Astrocyte of the spinal cord (primary cell): ENCODE data around the gene EFHD2.

Experiments
- DNase-seq: peaks from one replicate; pipeline ENCODE4 v3.0.0; 2011; ENCODE audit warnings: low read depth, low spot score
- H3K4me3 ChIP-seq: 2 replicates; pipeline ENCODE4 v1.5.1; 2011; ENCODE audit warnings: low read depth, mild to moderate bottlenecking, low read length, moderate library complexity
- in situ Hi-C: cut with HindIII; loops from 2 replicates; pipeline ENCODE4 v1.10.0; 2017; ENCODE audit warnings: low sequenced_read_pairs
- TF ChIP-seq, protein P1 (sequence below): IDR thresholded peaks from 2 replicates; pipeline ENCODE4 v1.5.1; 2012; ENCODE audit warnings: low read depth, mild to moderate bottlenecking, low read length, inconsistent platforms

EFHD2 gene

GRCh38 chr1:15381805-15382204 is 27.9 kb upstream of the EFHD2 start:
- in situ Hi-C loops = no loop called here
- no peak for DNase-seq
- TF ChIP-seq, protein P1, sequence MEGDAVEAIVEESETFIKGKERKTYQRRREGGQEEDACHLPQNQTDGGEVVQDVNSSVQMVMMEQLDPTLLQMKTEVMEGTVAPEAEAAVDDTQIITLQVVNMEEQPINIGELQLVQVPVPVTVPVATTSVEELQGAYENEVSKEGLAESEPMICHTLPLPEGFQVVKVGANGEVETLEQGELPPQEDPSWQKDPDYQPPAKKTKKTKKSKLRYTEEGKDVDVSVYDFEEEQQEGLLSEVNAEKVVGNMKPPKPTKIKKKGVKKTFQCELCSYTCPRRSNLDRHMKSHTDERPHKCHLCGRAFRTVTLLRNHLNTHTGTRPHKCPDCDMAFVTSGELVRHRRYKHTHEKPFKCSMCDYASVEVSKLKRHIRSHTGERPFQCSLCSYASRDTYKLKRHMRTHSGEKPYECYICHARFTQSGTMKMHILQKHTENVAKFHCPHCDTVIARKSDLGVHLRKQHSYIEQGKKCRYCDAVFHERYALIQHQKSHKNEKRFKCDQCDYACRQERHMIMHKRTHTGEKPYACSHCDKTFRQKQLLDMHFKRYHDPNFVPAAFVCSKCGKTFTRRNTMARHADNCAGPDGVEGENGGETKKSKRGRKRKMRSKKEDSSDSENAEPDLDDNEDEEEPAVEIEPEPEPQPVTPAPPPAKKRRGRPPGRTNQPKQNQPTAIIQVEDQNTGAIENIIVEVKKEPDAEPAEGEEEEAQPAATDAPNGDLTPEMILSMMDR = no peak

DNA sequence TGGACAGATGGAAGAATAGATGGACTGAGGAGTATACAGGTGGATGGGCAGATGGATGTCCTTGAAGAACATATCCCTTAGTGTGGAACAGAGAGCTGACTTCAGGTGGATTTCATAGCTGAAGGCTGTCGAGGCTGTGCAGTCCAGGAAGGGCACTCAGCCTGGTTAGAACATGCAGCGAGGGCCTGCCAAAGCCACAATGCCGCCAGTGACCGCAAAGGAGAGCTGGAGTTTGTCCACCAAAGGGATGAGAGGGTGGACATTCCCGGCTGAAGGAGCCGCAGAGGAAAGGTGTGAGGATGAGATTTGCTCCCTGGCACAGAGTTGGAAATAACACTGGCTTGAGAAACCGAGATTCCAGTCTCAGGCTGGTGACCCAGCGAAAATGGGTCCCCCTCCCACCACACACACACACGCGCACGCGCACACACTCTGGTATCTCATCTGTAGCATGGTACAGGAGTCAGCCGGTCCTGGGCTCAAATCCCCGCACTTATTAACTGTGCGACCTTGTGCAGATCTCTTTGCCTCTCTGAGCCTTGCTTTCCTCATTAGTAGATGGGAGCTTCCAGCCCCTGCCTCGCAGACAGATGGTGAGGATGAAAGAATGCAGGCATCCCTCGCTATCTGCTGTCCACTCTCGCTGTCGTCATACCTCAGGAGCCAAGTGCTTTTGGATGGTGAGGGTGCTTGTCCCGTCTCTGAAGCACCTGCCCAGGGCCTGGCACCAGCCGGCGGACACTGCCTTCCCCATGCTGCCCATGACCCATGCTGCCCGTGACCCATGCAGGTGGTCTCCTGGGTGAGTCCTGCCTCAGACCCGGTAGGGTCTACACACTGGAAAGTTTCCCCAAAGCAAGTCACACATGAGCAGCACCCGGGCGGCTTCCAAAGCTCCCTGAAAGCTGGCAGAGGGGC is 26.8 kb upstream of the EFHD2 start:
- in situ Hi-C loops = no loop called here
- DNase-seq = no peak
- TF ChIP-seq, protein P1 = no peak
- no peak overlapping the region for H3K4me3 ChIP-seq

More at GRCh38 chr1:15381805-15382204, 27.9 kb upstream of the EFHD2 start:
- H3K4me3 ChIP-seq = no peak overlapping the region

DNA sequence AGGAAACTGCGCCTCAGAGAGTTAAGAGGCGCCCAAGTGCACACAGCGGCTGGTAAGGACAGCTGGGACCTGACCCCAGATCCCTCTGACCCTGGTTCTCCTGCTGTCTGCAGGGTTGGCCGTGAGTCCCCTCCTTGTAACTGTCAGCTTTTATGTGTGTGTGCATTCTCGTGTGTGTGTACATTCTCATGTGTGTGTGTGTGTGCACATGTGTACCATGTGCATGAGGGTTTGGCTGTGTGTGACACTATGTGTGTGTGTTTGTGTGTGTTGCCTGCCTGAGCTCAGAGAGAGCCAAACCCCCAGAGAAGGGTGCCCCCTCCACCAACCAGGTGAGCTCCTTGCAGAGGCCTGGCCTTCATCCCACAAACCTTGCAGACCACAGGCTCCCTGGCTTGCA is 25.9 kb upstream of the EFHD2 start:
- TF ChIP-seq, protein P1 = no peak

GRCh38 chr1:15384301-15384901 is 25.3 kb upstream of the EFHD2 start:
- in situ Hi-C loops = no loop called here
- no peak overlapping the region for H3K4me3 ChIP-seq
- peak; percentile 42 for DNase-seq
- TF ChIP-seq, protein P1 = no peak

More for the DNA sequence above, 25.9 kb upstream of the EFHD2 start:
- in situ Hi-C loops = no loop called here
- DNase-seq = no peak
- H3K4me3 ChIP-seq = no peak overlapping the region

- no peak overlapping the region for H3K4me3 ChIP-seq
- in situ Hi-C loops = no loop called here
- TF ChIP-seq, protein P1 = no peak
- no peak for DNase-seq
Measured at GRCh38 chr1:15385420-15385819, 24.3 kb upstream of the EFHD2 start.

GRCh38 chr1:15386164-15386749 is 23.4 kb upstream of the EFHD2 start:
- no peak for DNase-seq
- H3K4me3 ChIP-seq = no peak overlapping the region
- in situ Hi-C loops = no loop called here
- TF ChIP-seq, protein P1 = no peak
